PFSK-1 (cell line): Measurements from ENCODE around the gene SLC12A8.

Experiments
- POLR2AphosphoS5 ChIP-seq: IDR thresholded peaks from 2 replicates; pipeline ENCODE4 v1.6.1; 2012; ENCODE audit warnings: low read depth, mild to moderate bottlenecking, control low read depth, low read length, moderate library complexity
- SIN3A ChIP-seq: IDR thresholded peaks from 2 replicates; pipeline ENCODE4 v1.6.1; 2012; ENCODE audit warnings: mild to moderate bottlenecking, low read length, moderate library complexity, borderline replicate concordance; ENCODE audit not compliant: insufficient read depth
- TAF1 ChIP-seq: IDR thresholded peaks from 2 replicates; pipeline ENCODE4 v1.6.1; 2012; ENCODE audit warnings: low read length, control low read depth, borderline replicate concordance; ENCODE audit not compliant: insufficient read depth
- TF ChIP-seq, protein P1 (sequence below), 2 experiments: IDR thresholded peaks; 2 replicates each; pipeline versions ENCODE4 v1.6.1 to v1.8.0; 2011 to 2012; ENCODE audit warnings: low read depth in 2 of 2, low read length in 2 of 2, control low read depth in 1 of 2, inconsistent platforms in 1 of 2, mild to moderate bottlenecking in 1 of 2, moderate library complexity in 1 of 2; ENCODE audit not compliant: insufficient read depth in 1 of 2

DNA sequence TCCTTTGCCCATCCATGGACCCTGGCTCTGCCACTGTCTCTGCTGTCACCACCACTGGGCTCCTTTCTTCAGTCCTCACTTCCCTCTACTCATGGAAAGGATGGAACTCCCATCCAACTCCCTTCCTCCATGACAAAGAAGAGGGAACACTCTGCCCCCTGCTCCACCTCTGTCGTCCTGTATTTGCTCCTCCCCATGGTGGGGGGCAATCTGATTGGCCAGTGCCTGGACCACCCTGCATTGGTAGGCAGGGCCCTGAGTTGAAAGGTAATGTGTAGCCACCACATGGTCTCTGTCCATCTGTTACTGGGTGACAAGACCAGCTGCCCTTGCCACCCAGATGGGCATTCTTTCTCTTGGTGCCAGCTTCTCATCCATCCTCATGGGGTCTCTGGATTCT, 136.1 kb downstream of the SLC12A8 start:
- TF ChIP-seq, protein P1, sequence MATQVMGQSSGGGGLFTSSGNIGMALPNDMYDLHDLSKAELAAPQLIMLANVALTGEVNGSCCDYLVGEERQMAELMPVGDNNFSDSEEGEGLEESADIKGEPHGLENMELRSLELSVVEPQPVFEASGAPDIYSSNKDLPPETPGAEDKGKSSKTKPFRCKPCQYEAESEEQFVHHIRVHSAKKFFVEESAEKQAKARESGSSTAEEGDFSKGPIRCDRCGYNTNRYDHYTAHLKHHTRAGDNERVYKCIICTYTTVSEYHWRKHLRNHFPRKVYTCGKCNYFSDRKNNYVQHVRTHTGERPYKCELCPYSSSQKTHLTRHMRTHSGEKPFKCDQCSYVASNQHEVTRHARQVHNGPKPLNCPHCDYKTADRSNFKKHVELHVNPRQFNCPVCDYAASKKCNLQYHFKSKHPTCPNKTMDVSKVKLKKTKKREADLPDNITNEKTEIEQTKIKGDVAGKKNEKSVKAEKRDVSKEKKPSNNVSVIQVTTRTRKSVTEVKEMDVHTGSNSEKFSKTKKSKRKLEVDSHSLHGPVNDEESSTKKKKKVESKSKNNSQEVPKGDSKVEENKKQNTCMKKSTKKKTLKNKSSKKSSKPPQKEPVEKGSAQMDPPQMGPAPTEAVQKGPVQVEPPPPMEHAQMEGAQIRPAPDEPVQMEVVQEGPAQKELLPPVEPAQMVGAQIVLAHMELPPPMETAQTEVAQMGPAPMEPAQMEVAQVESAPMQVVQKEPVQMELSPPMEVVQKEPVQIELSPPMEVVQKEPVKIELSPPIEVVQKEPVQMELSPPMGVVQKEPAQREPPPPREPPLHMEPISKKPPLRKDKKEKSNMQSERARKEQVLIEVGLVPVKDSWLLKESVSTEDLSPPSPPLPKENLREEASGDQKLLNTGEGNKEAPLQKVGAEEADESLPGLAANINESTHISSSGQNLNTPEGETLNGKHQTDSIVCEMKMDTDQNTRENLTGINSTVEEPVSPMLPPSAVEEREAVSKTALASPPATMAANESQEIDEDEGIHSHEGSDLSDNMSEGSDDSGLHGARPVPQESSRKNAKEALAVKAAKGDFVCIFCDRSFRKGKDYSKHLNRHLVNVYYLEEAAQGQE (IDR thresholded peaks at IDR 0.05; ENCODE audit: insufficient read depth in 1 of 2, low read depth in 2 of 2, low read length in 2 of 2), result no peak
- no peak for TF ChIP-seq POLR2AphosphoS5
- no peak for TF ChIP-seq SIN3A
- TF ChIP-seq TAF1, result no peak
